HL-60 (cell line): ENCODE measurements around the gene CYTH1.

ENCODE experiments used
- TF ChIP-seq, protein P1 (sequence below): IDR thresholded peaks from one replicate; pipeline ENCODE4 v1.5.1; 2011; ENCODE audit warnings: low read length, control low read depth, inconsistent platforms; ENCODE audit not compliant: insufficient read depth
- TF ChIP-seq, protein P2 (sequence below): IDR thresholded peaks from 2 replicates; pipeline ENCODE4 v1.6.1; 2012; ENCODE audit warnings: low read depth; ENCODE audit not compliant: insufficient replicate concordance

DNA sequence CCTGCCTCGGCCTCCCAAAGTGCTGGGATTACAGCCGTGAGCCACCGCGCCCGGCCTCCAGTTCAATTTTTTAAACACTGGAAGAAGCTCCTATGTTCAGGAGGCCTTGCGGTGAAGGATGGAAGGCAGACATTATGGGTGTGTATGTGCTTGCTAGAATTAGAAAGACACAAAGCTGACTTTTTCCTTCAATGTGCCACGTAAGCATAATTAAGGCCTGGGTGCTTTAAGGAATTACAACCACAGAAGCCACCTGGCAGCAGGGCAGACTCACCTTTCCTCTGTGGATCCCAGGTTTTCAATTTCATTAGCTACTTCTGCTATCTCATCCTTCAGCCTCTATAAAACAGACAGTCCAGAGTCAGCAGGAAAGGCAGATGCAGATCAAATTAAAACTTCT is 74.2 kb downstream of the CYTH1 start:
- TF ChIP-seq, protein P1, sequence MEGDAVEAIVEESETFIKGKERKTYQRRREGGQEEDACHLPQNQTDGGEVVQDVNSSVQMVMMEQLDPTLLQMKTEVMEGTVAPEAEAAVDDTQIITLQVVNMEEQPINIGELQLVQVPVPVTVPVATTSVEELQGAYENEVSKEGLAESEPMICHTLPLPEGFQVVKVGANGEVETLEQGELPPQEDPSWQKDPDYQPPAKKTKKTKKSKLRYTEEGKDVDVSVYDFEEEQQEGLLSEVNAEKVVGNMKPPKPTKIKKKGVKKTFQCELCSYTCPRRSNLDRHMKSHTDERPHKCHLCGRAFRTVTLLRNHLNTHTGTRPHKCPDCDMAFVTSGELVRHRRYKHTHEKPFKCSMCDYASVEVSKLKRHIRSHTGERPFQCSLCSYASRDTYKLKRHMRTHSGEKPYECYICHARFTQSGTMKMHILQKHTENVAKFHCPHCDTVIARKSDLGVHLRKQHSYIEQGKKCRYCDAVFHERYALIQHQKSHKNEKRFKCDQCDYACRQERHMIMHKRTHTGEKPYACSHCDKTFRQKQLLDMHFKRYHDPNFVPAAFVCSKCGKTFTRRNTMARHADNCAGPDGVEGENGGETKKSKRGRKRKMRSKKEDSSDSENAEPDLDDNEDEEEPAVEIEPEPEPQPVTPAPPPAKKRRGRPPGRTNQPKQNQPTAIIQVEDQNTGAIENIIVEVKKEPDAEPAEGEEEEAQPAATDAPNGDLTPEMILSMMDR: no peak
- TF ChIP-seq, protein P2, sequence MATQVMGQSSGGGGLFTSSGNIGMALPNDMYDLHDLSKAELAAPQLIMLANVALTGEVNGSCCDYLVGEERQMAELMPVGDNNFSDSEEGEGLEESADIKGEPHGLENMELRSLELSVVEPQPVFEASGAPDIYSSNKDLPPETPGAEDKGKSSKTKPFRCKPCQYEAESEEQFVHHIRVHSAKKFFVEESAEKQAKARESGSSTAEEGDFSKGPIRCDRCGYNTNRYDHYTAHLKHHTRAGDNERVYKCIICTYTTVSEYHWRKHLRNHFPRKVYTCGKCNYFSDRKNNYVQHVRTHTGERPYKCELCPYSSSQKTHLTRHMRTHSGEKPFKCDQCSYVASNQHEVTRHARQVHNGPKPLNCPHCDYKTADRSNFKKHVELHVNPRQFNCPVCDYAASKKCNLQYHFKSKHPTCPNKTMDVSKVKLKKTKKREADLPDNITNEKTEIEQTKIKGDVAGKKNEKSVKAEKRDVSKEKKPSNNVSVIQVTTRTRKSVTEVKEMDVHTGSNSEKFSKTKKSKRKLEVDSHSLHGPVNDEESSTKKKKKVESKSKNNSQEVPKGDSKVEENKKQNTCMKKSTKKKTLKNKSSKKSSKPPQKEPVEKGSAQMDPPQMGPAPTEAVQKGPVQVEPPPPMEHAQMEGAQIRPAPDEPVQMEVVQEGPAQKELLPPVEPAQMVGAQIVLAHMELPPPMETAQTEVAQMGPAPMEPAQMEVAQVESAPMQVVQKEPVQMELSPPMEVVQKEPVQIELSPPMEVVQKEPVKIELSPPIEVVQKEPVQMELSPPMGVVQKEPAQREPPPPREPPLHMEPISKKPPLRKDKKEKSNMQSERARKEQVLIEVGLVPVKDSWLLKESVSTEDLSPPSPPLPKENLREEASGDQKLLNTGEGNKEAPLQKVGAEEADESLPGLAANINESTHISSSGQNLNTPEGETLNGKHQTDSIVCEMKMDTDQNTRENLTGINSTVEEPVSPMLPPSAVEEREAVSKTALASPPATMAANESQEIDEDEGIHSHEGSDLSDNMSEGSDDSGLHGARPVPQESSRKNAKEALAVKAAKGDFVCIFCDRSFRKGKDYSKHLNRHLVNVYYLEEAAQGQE: no peak
